Ishikawa (cell line): ENCODE measurements around the gene CWF19L2.

ENCODE experiments used
- CEBPB ChIP-seq: IDR thresholded peaks from 2 replicates; pipeline ENCODE4 v1.6.1; 2012
- CREB1 ChIP-seq: IDR thresholded peaks from 2 replicates; pipeline ENCODE4 v1.6.1; 2012; ENCODE audit warnings: low read depth
- EGR1 ChIP-seq: IDR thresholded peaks from 2 replicates; pipeline ENCODE4 v1.6.1; 2012
- EP300 ChIP-seq: IDR thresholded peaks from 2 replicates; pipeline ENCODE4 v1.6.1; 2012; ENCODE audit warnings: borderline replicate concordance
- FOXM1 ChIP-seq: IDR thresholded peaks from 2 replicates; pipeline ENCODE4 v1.6.1; 2012; ENCODE audit warnings: low read depth, borderline replicate concordance
- NFIC ChIP-seq: IDR thresholded peaks from 2 replicates; pipeline ENCODE4 v1.6.1; 2012
- RAD21 ChIP-seq: IDR thresholded peaks from 2 replicates; pipeline ENCODE4 v1.6.1; 2012; ENCODE audit warnings: low read depth
- TAF1 ChIP-seq: IDR thresholded peaks from 2 replicates; pipeline ENCODE4 v1.6.1; 2012; ENCODE audit warnings: low read depth, mild to moderate bottlenecking
- TCF12 ChIP-seq: IDR thresholded peaks from 2 replicates; pipeline ENCODE4 v1.6.1; 2012; ENCODE audit warnings: low read depth
- TEAD4 ChIP-seq: IDR thresholded peaks from 2 replicates; pipeline ENCODE4 v1.6.1; 2012
- USF1 ChIP-seq: IDR thresholded peaks from 2 replicates; pipeline ENCODE4 v1.6.1; 2012
- YY1 ChIP-seq: IDR thresholded peaks from 2 replicates; pipeline ENCODE4 v1.6.1; 2012; ENCODE audit warnings: low read depth
- ZBTB7A ChIP-seq: IDR thresholded peaks from 2 replicates; pipeline ENCODE4 v1.6.1; 2012; ENCODE audit warnings: low read depth
- TF ChIP-seq, protein P1 (sequence below): IDR thresholded peaks from 2 replicates; pipeline ENCODE4 v1.6.1; 2012; ENCODE audit warnings: low read depth, mild to moderate bottlenecking
- TF ChIP-seq, protein P2 (sequence below): IDR thresholded peaks from 2 replicates; pipeline ENCODE4 v1.6.1; 2012

The CWF19L2 gene

GRCh38 chr11:107384144-107384852 lies 73.3 kb downstream of the CWF19L2 start:
- no peak for TF ChIP-seq EGR1
- TF ChIP-seq TEAD4: no peak
- no peak for TF ChIP-seq EP300
- no peak for TF ChIP-seq CEBPB
- TF ChIP-seq, protein P1, sequence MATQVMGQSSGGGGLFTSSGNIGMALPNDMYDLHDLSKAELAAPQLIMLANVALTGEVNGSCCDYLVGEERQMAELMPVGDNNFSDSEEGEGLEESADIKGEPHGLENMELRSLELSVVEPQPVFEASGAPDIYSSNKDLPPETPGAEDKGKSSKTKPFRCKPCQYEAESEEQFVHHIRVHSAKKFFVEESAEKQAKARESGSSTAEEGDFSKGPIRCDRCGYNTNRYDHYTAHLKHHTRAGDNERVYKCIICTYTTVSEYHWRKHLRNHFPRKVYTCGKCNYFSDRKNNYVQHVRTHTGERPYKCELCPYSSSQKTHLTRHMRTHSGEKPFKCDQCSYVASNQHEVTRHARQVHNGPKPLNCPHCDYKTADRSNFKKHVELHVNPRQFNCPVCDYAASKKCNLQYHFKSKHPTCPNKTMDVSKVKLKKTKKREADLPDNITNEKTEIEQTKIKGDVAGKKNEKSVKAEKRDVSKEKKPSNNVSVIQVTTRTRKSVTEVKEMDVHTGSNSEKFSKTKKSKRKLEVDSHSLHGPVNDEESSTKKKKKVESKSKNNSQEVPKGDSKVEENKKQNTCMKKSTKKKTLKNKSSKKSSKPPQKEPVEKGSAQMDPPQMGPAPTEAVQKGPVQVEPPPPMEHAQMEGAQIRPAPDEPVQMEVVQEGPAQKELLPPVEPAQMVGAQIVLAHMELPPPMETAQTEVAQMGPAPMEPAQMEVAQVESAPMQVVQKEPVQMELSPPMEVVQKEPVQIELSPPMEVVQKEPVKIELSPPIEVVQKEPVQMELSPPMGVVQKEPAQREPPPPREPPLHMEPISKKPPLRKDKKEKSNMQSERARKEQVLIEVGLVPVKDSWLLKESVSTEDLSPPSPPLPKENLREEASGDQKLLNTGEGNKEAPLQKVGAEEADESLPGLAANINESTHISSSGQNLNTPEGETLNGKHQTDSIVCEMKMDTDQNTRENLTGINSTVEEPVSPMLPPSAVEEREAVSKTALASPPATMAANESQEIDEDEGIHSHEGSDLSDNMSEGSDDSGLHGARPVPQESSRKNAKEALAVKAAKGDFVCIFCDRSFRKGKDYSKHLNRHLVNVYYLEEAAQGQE: no peak
- no peak for TF ChIP-seq FOXM1
- no peak for TF ChIP-seq ZBTB7A
- TF ChIP-seq NFIC: no peak
- no peak for TF ChIP-seq TCF12
- no peak for TF ChIP-seq RAD21
- TF ChIP-seq TAF1: no peak
- TF ChIP-seq CREB1: no peak
- no peak for TF ChIP-seq USF1
- no peak for TF ChIP-seq YY1
- TF ChIP-seq, protein P2, sequence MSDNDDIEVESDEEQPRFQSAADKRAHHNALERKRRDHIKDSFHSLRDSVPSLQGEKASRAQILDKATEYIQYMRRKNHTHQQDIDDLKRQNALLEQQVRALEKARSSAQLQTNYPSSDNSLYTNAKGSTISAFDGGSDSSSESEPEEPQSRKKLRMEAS: no peak

GRCh38 chr11:107372439-107372838 lies 85.2 kb downstream of the CWF19L2 start:
- TF ChIP-seq RAD21 (no peak), YY1 (no peak), EGR1 (no peak), FOXM1 (no peak), TCF12 (no peak), CEBPB (no peak), USF1 (no peak), ZBTB7A (no peak)
- TF ChIP-seq, protein P1: no peak

DNA sequence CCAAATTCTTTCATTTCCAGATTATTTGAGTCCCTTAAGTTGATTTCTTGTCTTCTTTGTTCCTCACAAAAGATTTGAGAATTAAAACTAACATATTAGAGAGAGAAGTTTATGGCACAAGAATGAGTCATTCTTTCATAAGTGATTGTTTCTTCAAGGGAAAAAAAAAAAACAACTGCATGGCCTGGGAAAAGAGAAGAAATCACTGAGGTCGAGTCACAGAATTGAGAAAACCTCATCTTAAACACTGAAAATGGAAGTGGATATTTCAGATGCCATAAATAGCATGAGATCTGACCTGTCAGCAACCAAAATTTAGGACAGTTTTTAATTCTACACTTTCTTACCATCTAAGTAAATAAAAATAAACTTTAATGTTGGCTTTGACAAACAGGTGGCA lies 87.2 kb downstream of the CWF19L2 start:
- TF ChIP-seq EP300: no peak
- TF ChIP-seq EGR1: no peak
- TF ChIP-seq NFIC: no peak
- no peak for TF ChIP-seq TEAD4
- TF ChIP-seq TAF1: no peak
- TF ChIP-seq, protein P1: no peak
- TF ChIP-seq RAD21: no peak
- no peak for TF ChIP-seq FOXM1
- TF ChIP-seq CREB1: no peak
- no peak for TF ChIP-seq USF1
- TF ChIP-seq YY1: no peak
- TF ChIP-seq TCF12: no peak
- TF ChIP-seq, protein P2: no peak
- TF ChIP-seq CEBPB: no peak
- no peak for TF ChIP-seq ZBTB7A

DNA sequence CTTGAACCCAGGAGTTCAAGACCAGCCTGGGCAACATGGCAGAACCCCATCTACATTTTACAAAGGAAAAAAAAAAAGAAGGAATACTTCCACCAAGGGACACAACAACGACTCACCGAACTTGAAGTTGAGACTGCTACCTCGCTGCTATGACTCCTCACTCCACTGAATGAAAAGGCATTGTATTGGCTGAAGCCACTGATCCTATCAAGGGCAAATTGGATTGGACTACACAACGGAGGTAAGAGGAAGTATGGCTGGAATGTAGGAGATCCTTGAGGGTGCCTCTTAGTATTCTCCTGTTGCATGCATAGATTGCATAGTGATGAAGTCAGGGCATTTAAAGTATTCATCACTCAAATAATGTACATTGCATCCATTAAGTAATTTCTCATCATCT lies 97.9 kb downstream of the CWF19L2 start:
- TF ChIP-seq YY1 (no peak), EP300 (no peak), CREB1 (no peak), CEBPB (no peak), EGR1 (no peak), NFIC (no peak)
- TF ChIP-seq, protein P1: no peak
- TF ChIP-seq, protein P2: no peak
